HK-2 (cell line): Measurements from ENCODE around the gene TRPV4.

Experiments used
- DNase-seq: peaks from one replicate; pipeline ENCODE4 v3.0.0-alpha.2; 2018; ENCODE audit not compliant: unreplicated experiment

TRPV4 gene

GRCh38 chr12:109760930-109761921 lies 72.0 kb downstream of the TRPV4 start:
- no peak for DNase-seq

GRCh38 chr12:109760031-109760929 lies 72.9 kb downstream of the TRPV4 start:
- DNase-seq = no peak

GRCh38 chr12:109759595-109759994 lies 73.6 kb downstream of the TRPV4 start:
- DNase-seq = no peak

GRCh38 chr12:109758426-109759420 lies 74.5 kb downstream of the TRPV4 start:
- no peak for DNase-seq

- DNase-seq = no peak
Observed at GRCh38 chr12:109757671-109758265, 75.4 kb downstream of the TRPV4 start.

- DNase-seq = no peak
Observed at GRCh38 chr12:109756457-109756856, 76.7 kb downstream of the TRPV4 start.

- DNase-seq = no peak
Observed at GRCh38 chr12:109753959-109754358, 79.2 kb downstream of the TRPV4 start.

- no peak for DNase-seq
Observed at GRCh38 chr12:109753054-109753401, 80.2 kb downstream of the TRPV4 start.

- DNase-seq = no peak
Observed at GRCh38 chr12:109752117-109753053, 80.8 kb downstream of the TRPV4 start.

- no peak for DNase-seq
Observed at GRCh38 chr12:109744986-109745942, 87.9 kb downstream of the TRPV4 start.

- no peak for DNase-seq
Observed at GRCh38 chr12:109744026-109744425, 89.2 kb downstream of the TRPV4 start.

- DNase-seq = no peak
Observed at GRCh38 chr12:109743076-109743910, 89.9 kb downstream of the TRPV4 start.

GRCh38 chr12:109741970-109742703 lies 91.1 kb downstream of the TRPV4 start:
- no peak for DNase-seq

- no peak for DNase-seq
Observed at GRCh38 chr12:109741286-109741969, 91.8 kb downstream of the TRPV4 start.

GRCh38 chr12:109740694-109741245 lies 92.4 kb downstream of the TRPV4 start:
- DNase-seq = no peak
